ENCODE measurements around the gene CDH22. TPM values are rescaled to one million over a fixed set of nuclear protein-coding genes. Genes with fewer than 3 reads are reported as not detected.

CDH22 gene
- total and polyA plus RNA-seq, 2 donors (not counting 1 experiment from before 2014, with no cell fraction given), result not detected

DNA sequence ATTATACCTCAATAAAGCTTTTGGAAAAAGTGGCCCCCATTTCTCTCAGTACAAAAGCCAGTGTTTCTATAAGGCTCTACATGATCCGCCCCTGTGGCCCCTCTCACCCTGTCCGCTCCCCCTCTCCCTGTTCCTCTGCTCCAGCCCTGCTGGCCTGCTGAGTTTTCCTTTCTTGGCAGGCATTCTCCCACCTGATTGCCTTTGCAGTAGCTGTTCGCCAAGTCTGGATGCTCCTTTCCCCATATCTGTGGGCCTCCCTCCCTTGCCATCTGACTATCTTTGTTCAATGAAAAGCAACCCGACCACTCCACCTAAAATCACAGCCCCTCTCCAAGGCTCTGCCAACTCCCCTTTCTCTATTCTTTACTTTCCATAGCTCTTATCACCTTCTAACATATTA, 33.2 kb downstream of the CDH22 start:
- no peaks in the 10 kb centered on the region for H3K36me3 ChIP-seq (ENCODE audit: control insufficient read depth, insufficient read depth, low read length)
- no peak for DNase-seq (ENCODE audit: low read depth in 2 of 2)

DNA sequence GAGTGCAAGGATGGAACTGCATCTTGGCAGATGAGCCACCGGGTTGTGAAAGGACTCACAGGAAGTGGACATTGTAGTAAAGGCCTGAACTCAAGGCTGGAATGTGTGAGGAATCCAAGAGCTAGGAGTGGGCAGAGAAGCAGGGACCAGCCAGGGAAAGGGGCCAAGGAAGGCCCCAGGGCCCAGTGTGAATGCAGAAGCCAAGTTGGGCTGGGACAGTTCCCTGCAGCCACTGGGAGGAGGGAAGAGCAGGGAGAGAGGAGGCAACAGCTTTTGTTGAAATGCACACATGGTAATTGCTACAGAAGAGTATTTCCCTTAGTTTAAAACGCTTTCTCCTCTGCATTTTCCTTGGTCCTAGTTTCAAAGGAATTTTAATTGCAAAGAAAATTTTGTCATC, 34.6 kb downstream of the CDH22 start:
- no peaks in the 10 kb centered on the region for H4K20me1 ChIP-seq (ENCODE audit: control insufficient read depth, extremely low read depth, insufficient read depth, low read length)
- peaks cover 10% of the 10 kb centered on the region for H3K27me3 ChIP-seq (ENCODE audit: control insufficient read depth, insufficient read depth, low read length)
- TF ChIP-seq, protein P1, sequence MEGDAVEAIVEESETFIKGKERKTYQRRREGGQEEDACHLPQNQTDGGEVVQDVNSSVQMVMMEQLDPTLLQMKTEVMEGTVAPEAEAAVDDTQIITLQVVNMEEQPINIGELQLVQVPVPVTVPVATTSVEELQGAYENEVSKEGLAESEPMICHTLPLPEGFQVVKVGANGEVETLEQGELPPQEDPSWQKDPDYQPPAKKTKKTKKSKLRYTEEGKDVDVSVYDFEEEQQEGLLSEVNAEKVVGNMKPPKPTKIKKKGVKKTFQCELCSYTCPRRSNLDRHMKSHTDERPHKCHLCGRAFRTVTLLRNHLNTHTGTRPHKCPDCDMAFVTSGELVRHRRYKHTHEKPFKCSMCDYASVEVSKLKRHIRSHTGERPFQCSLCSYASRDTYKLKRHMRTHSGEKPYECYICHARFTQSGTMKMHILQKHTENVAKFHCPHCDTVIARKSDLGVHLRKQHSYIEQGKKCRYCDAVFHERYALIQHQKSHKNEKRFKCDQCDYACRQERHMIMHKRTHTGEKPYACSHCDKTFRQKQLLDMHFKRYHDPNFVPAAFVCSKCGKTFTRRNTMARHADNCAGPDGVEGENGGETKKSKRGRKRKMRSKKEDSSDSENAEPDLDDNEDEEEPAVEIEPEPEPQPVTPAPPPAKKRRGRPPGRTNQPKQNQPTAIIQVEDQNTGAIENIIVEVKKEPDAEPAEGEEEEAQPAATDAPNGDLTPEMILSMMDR (conservative IDR thresholded peaks at IDR 0.05 in 1 of 2, IDR thresholded peaks at IDR 0.05 in 1 of 2; ENCODE audit: low read depth in 1 of 2, low read length in 2 of 2), result no peak
- no peak for TF ChIP-seq EZH2 (IDR thresholded peaks at IDR 0.05; ENCODE audit: low read length, missing control alignments)
- no peaks in the 10 kb centered on the region for H3K4me1 ChIP-seq (ENCODE audit: control insufficient read depth, extremely low read depth, insufficient read depth, low read length)
- no peaks in the 10 kb centered on the region for H3K36me3 ChIP-seq (ENCODE audit: control insufficient read depth, insufficient read depth, low read length)
- H3K27ac ChIP-seq (ENCODE audit: insufficient read depth, low read length), result no peak overlapping the region
- no peak overlapping the region for H3K9ac ChIP-seq (ENCODE audit: insufficient read depth, low read length)
- H2AFZ ChIP-seq (ENCODE audit: low read length), result no peak overlapping the region
- H3K9me3 ChIP-seq (ENCODE audit: control insufficient read depth, insufficient read depth, low read depth, low read length), result no peaks in the 10 kb centered on the region
- H3K4me3 ChIP-seq (replicated peaks in 1 of 4; ENCODE audit: control extremely low read depth in 1 of 4, insufficient read depth in 1 of 4, low read depth in 3 of 4, low read length in 4 of 4), result no peak overlapping the region
- DNase-seq (ENCODE audit: low read depth in 2 of 2), result no peak
- H3K4me2 ChIP-seq (ENCODE audit: extremely low read depth, insufficient read depth, low read length), result no peak overlapping the region
- no peaks in the 10 kb centered on the region for H3K79me2 ChIP-seq (ENCODE audit: control insufficient read depth, insufficient read depth, low read length)

More for the DNA sequence above, 33.2 kb downstream of the CDH22 start:
- H4K20me1 ChIP-seq (ENCODE audit: control insufficient read depth, extremely low read depth, insufficient read depth, low read length), result no peaks in the 10 kb centered on the region
- no peak overlapping the region for H3K9ac ChIP-seq (ENCODE audit: insufficient read depth, low read length)
- no peaks in the 10 kb centered on the region for H3K9me3 ChIP-seq (ENCODE audit: control insufficient read depth, insufficient read depth, low read depth, low read length)
- TF ChIP-seq EZH2 (IDR thresholded peaks at IDR 0.05; ENCODE audit: low read length, missing control alignments), result no peak
- TF ChIP-seq, protein P1 (conservative IDR thresholded peaks at IDR 0.05 in 1 of 2, IDR thresholded peaks at IDR 0.05 in 1 of 2; ENCODE audit: low read depth in 1 of 2, low read length in 2 of 2), result no peak
- no peaks in the 10 kb centered on the region for H3K4me1 ChIP-seq (ENCODE audit: control insufficient read depth, extremely low read depth, insufficient read depth, low read length)
- H3K79me2 ChIP-seq (ENCODE audit: control insufficient read depth, insufficient read depth, low read length), result no peaks in the 10 kb centered on the region
- no peak overlapping the region for H2AFZ ChIP-seq (ENCODE audit: low read length)
- peaks cover 6% of the 10 kb centered on the region for H3K27me3 ChIP-seq (ENCODE audit: control insufficient read depth, insufficient read depth, low read length)
- H3K4me3 ChIP-seq (replicated peaks in 1 of 4; ENCODE audit: control extremely low read depth in 1 of 4, insufficient read depth in 1 of 4, low read depth in 3 of 4, low read length in 4 of 4), result no peak overlapping the region
- H3K27ac ChIP-seq (ENCODE audit: insufficient read depth, low read length), result no peak overlapping the region
- H3K4me2 ChIP-seq (ENCODE audit: extremely low read depth, insufficient read depth, low read length), result no peak overlapping the region

DNA sequence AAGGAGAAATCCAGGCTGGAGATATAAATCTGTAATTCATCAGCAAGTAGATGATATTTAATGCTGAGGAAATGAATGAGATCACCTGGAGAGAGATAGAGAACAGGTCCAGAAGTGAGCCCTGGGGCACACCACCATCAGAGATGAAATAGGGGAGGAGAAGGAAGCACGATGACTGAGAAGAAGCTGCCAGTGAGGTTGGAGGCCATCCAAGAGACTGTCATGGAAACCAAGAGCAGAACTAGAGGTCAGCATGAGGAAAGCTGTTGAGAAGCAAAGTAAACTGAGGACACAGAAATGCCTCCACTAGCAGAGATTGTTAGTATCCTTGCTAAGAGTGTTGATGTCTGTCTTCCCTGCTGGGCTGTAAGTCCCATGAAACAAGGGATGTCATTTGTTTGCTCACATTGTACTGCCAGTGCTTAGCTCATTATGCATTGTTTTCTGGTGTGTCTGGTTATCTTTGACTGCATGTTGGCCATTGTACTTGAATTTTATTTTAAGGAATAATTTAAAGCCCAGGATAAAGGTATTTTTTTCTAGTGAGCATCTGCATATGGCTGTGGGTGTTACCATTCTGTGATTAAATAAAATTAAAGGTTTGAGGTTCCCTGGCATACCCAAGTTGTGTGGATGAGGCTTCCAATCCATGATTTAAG, 35.8 kb downstream of the CDH22 start:
- no peak overlapping the region for H3K27ac ChIP-seq (ENCODE audit: insufficient read depth, low read length)
- no peak overlapping the region for H2AFZ ChIP-seq (ENCODE audit: low read length)
- no peak for DNase-seq (ENCODE audit: low read depth in 2 of 2)
- H3K9me3 ChIP-seq (ENCODE audit: control insufficient read depth, insufficient read depth, low read depth, low read length), result no peaks in the 10 kb centered on the region
- no peaks in the 10 kb centered on the region for H3K4me1 ChIP-seq (ENCODE audit: control insufficient read depth, extremely low read depth, insufficient read depth, low read length)
- H3K9ac ChIP-seq (ENCODE audit: insufficient read depth, low read length), result no peak overlapping the region
- no peak overlapping the region for H3K4me2 ChIP-seq (ENCODE audit: extremely low read depth, insufficient read depth, low read length)
- peaks cover 12% of the 10 kb centered on the region for H3K27me3 ChIP-seq (ENCODE audit: control insufficient read depth, insufficient read depth, low read length)
- H4K20me1 ChIP-seq (ENCODE audit: control insufficient read depth, extremely low read depth, insufficient read depth, low read length), result no peaks in the 10 kb centered on the region
- H3K79me2 ChIP-seq (ENCODE audit: control insufficient read depth, insufficient read depth, low read length), result no peaks in the 10 kb centered on the region
- TF ChIP-seq EZH2 (IDR thresholded peaks at IDR 0.05; ENCODE audit: low read length, missing control alignments), result no peak
- TF ChIP-seq, protein P1 (conservative IDR thresholded peaks at IDR 0.05 in 1 of 2, IDR thresholded peaks at IDR 0.05 in 1 of 2; ENCODE audit: low read depth in 1 of 2, low read length in 2 of 2), result no peak
- H3K4me3 ChIP-seq (replicated peaks in 1 of 4; ENCODE audit: control extremely low read depth in 1 of 4, insufficient read depth in 1 of 4, low read depth in 3 of 4, low read length in 4 of 4), result no peak overlapping the region
- no peaks in the 10 kb centered on the region for H3K36me3 ChIP-seq (ENCODE audit: control insufficient read depth, insufficient read depth, low read length)
